ENCODE data around the gene PIP4K2A. TPM values are rescaled to one million over a fixed set of nuclear protein-coding genes. Genes with fewer than 3 reads are reported as not detected.
A peak's percentile ranks its signal among the peaks of the same experiment; 100 is the strongest.
"Not testable (repeated sequence)": the region's sequence is repeated elsewhere in the genome, so short reads cannot be mapped to it uniquely, and the experiment has no call there.

Gene PIP4K2A
- total and polyA plus RNA-seq, 2 of the 13 experiments (the other 11 are each of a cell fraction or from before 2014, with no cell fraction given) = 9.1 to 22.6 TPM

- ATAC-seq = peak; percentile 98
- intact Hi-C loops (cut with micrococcal nuclease; ENCODE audit: unreplicated experiment) = loop anchor here (10.0 kb wide), 1 partner anchor 189 kb away; the partner anchor contains the start of gene BMI1
- H3K9me3 ChIP-seq (ENCODE audit: low read length); in situ Hi-C loops (cut with HindIII; ENCODE audit: extremely low pct_ligation_motif_present, low pct_unique_long_range_greater_than_20kb); POLR2A ChIA-PET; H3K36me3 ChIP-seq (replicated peaks in 1 of 2; ENCODE audit: control insufficient read depth in 1 of 2, insufficient read depth in 2 of 2, low read length in 2 of 2); H3K79me2 ChIP-seq (ENCODE audit: insufficient read depth, low read length); BruUV-seq (replicated peaks); FAIRE-seq; H2AFZ ChIP-seq (ENCODE audit: low read length); H3K27ac ChIP-seq (ENCODE audit: extremely low read length, insufficient read depth, low read length); H3K9ac ChIP-seq (ENCODE audit: insufficient read depth, low read depth, low read length); H4K20me1 ChIP-seq (ENCODE audit: insufficient read depth, low read length); CTCF ChIA-PET (ENCODE audit: low intra/inter-chr PET ratio, low total read pairs): not testable (repeated sequence)
- Histone ChIP-seq H3K4me1 (ENCODE audit: insufficient read depth, low read length) (peaks cover 13% of the 10 kb centered on the region), H3K4me3 (replicated peaks in 1 of 3; ENCODE audit: insufficient read depth in 1 of 3, low read depth in 2 of 3, low read length in 3 of 3) (peak overlapping the region in 2 of 3 experiments; percentile 32 to 50; a peak in 4 of 6 replicates), H3K4me2 (ENCODE audit: low read depth, low read length) (peak overlapping the region; percentile 77), H3K27me3 (ENCODE audit: control insufficient read depth in 1 of 2, insufficient read depth in 2 of 2, low read length in 2 of 2) (peaks cover 0 to 16% of the 10 kb centered on the region in 2 experiments; a peak in 3 of 5 replicates)
- WGBS (ENCODE audit: low lambda C conversion rate) = 3% methylated on average over 9 of the region's 19 CpGs
- peak; percentile 81 for DNase-seq (ENCODE audit: low spot score)
- TF ChIP-seq ZNF292 (CRISPR knock-in tag; IDR thresholded peaks at IDR 0.05; ENCODE audit: borderline replicate concordance, low read depth) = peak; percentile 72; the same call in 1 of the 2 replicates
- 0 out of 2 replicates have a peak, but pooled peaks have one; percentile 3 for TF ChIP-seq ZNF567 (CRISPR knock-in tag; IDR thresholded peaks at IDR 0.05; ENCODE audit: borderline replicate concordance)
- TF ChIP-seq FOXA3 (CRISPR knock-in tag; IDR thresholded peaks at IDR 0.05) = peak; percentile 83
- peak; percentile 31 for TF ChIP-seq FOSL2 (CRISPR knock-in tag; IDR thresholded peaks at IDR 0.05)
- TF ChIP-seq ZNF788 (CRISPR knock-in tag; IDR thresholded peaks at IDR 0.05; ENCODE audit: borderline replicate concordance) = 0 out of 2 replicates have a peak, but pooled peaks have one; percentile 52
- TF ChIP-seq ARID4A (CRISPR knock-in tag; IDR thresholded peaks at IDR 0.05; ENCODE audit: borderline replicate concordance) = peak; percentile 29; the same call in 1 of the 2 replicates
- TF ChIP-seq PAXIP1 (CRISPR knock-in tag; conservative IDR thresholded peaks at IDR 0.05) = 0 out of 2 replicates have a peak, but pooled peaks have one; percentile 24
- peak; percentile 88 for TF ChIP-seq SP5 (CRISPR knock-in tag; IDR thresholded peaks at IDR 0.05; ENCODE audit: borderline replicate concordance, low read depth)
- TF ChIP-seq ZNF687 (CRISPR knock-in tag; IDR thresholded peaks at IDR 0.05) = peak; percentile 38
These were observed 200.6 kb downstream of the PIP4K2A start for GRCh38 chr10:22513483-22514413.
